Calu3 (cell line): Measurements from ENCODE around the gene CTSF. TPM values are rescaled to one million over a fixed set of nuclear protein-coding genes. Genes with fewer than 3 reads are reported as not detected.
"Not testable (repeated sequence)": the region's sequence is repeated elsewhere in the genome, so short reads cannot be mapped to it uniquely, and the experiment has no call there.

Experiments used
- BruUV-seq: library from RNA; stranded (reverse); fragments of 400-500 nt; replicated peaks from 2 replicates; lab custom pipeline; 2021; lab: Mats Ljungman, UMichigan
- CTCF ChIA-PET: fragments of 300-600 bp; sonication (Branson Sonifier 250); formaldehyde crosslinking; loops from one replicate; lab custom pipeline; 2022; ENCODE audit warnings: antibody characterized with exemption; lab: Charles Lee
- DNase-seq: peaks from one replicate; pipeline ENCODE4 v3.0.0; 2022
- H3K27ac Mint-ChIP-seq: one replicate; pipeline ENCODE4 v1.8.0; 2022; ENCODE audit warnings: mixed read lengths; ENCODE audit not compliant: unreplicated experiment
- H3K27me3 Mint-ChIP-seq: one replicate; pipeline ENCODE4 v1.8.0; 2022; ENCODE audit warnings: mixed read lengths; ENCODE audit not compliant: unreplicated experiment
- H3K36me3 Mint-ChIP-seq: one replicate; pipeline ENCODE4 v1.8.0; 2022; ENCODE audit warnings: mild to moderate bottlenecking, moderate library complexity, mixed read lengths; ENCODE audit not compliant: insufficient read depth, unreplicated experiment
- H3K4me1 Mint-ChIP-seq: one replicate; pipeline ENCODE4 v1.8.0; 2022; ENCODE audit warnings: mild to moderate bottlenecking, low read depth, mixed read lengths; ENCODE audit not compliant: unreplicated experiment
- H3K4me3 Mint-ChIP-seq: one replicate; pipeline ENCODE4 v1.8.0; 2022; ENCODE audit warnings: mild to moderate bottlenecking, low read depth, moderate library complexity, mixed read lengths; ENCODE audit not compliant: unreplicated experiment
- H3K9me3 Mint-ChIP-seq: one replicate; pipeline ENCODE4 v1.8.0; 2022; ENCODE audit warnings: low read depth, mixed read lengths; ENCODE audit not compliant: unreplicated experiment
- intact Hi-C: fragments of 100-400 bp; cut with micrococcal nuclease; formaldehyde crosslinking; loops from one replicate; pipeline ENCODE4 v1.10.0; 2022; ENCODE audit not compliant: unreplicated experiment
- total RNA-seq: library from RNA; stranded (reverse); gene quantifications from 2 replicates; pipeline ENCODE4 v1.2.3, GENCODE V29; 2022
- TF ChIP-seq, protein P1 (sequence below): fragments of 200-600 bp; IDR thresholded peaks from one replicate; pipeline ENCODE4 v1.8.0; 2022; ENCODE audit warnings: antibody characterized with exemption; ENCODE audit not compliant: unreplicated experiment

The CTSF gene
- total RNA-seq, 1 experiment from 2014 or later, result 1.7 TPM

GRCh38 chr11:66543263-66544107 lies 24.9 kb downstream of the CTSF start:
- no peak for DNase-seq
- Mint-ChIP-seq H3K27ac (no peak overlapping the region), H3K4me3 (no peak overlapping the region), H3K9me3 (no peaks in the 10 kb centered on the region), H3K4me1 (peaks cover 6% of the 10 kb centered on the region), H3K36me3 (peaks cover 27% of the 10 kb centered on the region), H3K27me3 (peaks cover 9% of the 10 kb centered on the region)
- intact Hi-C loops, result no loop called here
- TF ChIP-seq, protein P1, sequence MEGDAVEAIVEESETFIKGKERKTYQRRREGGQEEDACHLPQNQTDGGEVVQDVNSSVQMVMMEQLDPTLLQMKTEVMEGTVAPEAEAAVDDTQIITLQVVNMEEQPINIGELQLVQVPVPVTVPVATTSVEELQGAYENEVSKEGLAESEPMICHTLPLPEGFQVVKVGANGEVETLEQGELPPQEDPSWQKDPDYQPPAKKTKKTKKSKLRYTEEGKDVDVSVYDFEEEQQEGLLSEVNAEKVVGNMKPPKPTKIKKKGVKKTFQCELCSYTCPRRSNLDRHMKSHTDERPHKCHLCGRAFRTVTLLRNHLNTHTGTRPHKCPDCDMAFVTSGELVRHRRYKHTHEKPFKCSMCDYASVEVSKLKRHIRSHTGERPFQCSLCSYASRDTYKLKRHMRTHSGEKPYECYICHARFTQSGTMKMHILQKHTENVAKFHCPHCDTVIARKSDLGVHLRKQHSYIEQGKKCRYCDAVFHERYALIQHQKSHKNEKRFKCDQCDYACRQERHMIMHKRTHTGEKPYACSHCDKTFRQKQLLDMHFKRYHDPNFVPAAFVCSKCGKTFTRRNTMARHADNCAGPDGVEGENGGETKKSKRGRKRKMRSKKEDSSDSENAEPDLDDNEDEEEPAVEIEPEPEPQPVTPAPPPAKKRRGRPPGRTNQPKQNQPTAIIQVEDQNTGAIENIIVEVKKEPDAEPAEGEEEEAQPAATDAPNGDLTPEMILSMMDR, result no peak
- BruUV-seq, result no TSS peak
- CTCF ChIA-PET, result interaction anchor here (0.5 kb wide), 1 partner anchor 302 kb away, joined by 4 read pairs; no protein-coding TSS in a partner anchor

GRCh38 chr11:66542362-66542761 lies 26.0 kb downstream of the CTSF start:
- Mint-ChIP-seq H3K4me3 (no peak overlapping the region), H3K36me3 (peaks cover 28% of the 10 kb centered on the region), H3K27ac (no peak overlapping the region), H3K4me1 (peaks cover 6% of the 10 kb centered on the region), H3K27me3 (no peaks in the 10 kb centered on the region), H3K9me3 (no peaks in the 10 kb centered on the region)
- CTCF ChIA-PET, result no interaction called here
- no TSS peak for BruUV-seq
- TF ChIP-seq, protein P1, result no peak
- DNase-seq, result no peak
- intact Hi-C loops, result no loop called here

DNA sequence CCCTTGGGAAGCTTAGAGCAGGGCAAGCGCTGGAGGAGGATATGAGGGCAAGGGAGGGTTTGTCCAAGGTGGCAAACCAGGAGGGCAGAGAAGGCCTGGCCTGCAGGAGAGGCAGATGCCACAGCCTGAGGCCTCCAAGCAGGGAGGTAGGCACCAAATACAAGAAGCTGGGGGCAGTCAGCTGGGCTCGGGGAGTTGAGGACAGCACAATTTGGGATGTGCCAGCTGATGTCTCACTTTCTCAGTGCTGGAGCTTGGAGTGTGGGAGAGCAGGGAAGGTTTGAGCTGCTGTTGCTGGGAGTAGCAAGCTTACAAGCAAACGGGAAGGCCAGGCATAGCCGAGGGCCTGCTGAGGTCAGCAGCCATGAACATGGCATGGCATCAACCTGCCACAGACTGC lies 26.5 kb downstream of the CTSF start:
- Mint-ChIP-seq H3K36me3 (peaks cover 32% of the 10 kb centered on the region), H3K27ac (no peak overlapping the region), H3K9me3 (no peaks in the 10 kb centered on the region), H3K4me3 (no peak overlapping the region), H3K27me3 (no peaks in the 10 kb centered on the region), H3K4me1 (peaks cover 6% of the 10 kb centered on the region)
- CTCF ChIA-PET, result no interaction called here
- TF ChIP-seq, protein P1, result no peak
- no TSS peak for BruUV-seq
- intact Hi-C loops, result no loop called here
- DNase-seq, result no peak

- CTCF ChIA-PET, result interaction anchor here (0.7 kb wide), 1 partner anchor 105 kb away, joined by 4 read pairs; no protein-coding TSS in a partner anchor
- H3K4me1 Mint-ChIP-seq, H3K9me3 Mint-ChIP-seq, H3K27ac Mint-ChIP-seq, DNase-seq, H3K27me3 Mint-ChIP-seq, intact Hi-C loops, BruUV-seq, H3K4me3 Mint-ChIP-seq: not testable (repeated sequence)
- H3K36me3 Mint-ChIP-seq, result peaks cover 30% of the 10 kb centered on the region
Measured at GRCh38 chr11:66540598-66540997, 27.8 kb downstream of the CTSF start.

DNA sequence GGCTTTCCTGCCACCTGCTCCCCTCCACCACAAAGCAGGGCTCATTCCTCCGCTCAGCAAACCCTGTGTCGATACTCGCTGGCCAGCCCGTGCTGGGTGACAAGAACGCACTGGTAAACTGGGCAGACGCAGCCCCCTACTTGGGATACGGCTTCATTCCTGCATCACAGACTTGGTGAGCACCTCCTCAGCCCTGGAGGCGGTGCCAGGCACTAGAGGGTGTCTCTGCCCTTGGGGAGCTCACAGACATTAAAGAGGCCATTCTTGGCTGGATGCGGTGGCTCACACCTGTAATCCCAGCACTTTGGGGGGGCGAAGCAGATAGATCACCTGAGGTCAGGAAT lies 28.6 kb downstream of the CTSF start:
- H3K9me3 Mint-ChIP-seq, result no peaks in the 10 kb centered on the region
- no peak overlapping the region for H3K4me3 Mint-ChIP-seq
- H3K27ac Mint-ChIP-seq, result no peak overlapping the region
- CTCF ChIA-PET, result no interaction called here
- no peak for DNase-seq
- H3K4me1 Mint-ChIP-seq, result peaks cover 6% of the 10 kb centered on the region
- intact Hi-C loops, result no loop called here
- peaks cover 33% of the 10 kb centered on the region for H3K36me3 Mint-ChIP-seq
- TF ChIP-seq, protein P1, result no peak
- no TSS peak for BruUV-seq
- H3K27me3 Mint-ChIP-seq, result no peaks in the 10 kb centered on the region
